ENCODE data around the gene TCOF1. TPM values are rescaled to one million over a fixed set of nuclear protein-coding genes. Genes with fewer than 3 reads are reported as not detected.

The TCOF1 gene
- total RNA-seq, 6 donors from 2014 or later = 21.7 to 71.2 (median 30.4) TPM

DNA sequence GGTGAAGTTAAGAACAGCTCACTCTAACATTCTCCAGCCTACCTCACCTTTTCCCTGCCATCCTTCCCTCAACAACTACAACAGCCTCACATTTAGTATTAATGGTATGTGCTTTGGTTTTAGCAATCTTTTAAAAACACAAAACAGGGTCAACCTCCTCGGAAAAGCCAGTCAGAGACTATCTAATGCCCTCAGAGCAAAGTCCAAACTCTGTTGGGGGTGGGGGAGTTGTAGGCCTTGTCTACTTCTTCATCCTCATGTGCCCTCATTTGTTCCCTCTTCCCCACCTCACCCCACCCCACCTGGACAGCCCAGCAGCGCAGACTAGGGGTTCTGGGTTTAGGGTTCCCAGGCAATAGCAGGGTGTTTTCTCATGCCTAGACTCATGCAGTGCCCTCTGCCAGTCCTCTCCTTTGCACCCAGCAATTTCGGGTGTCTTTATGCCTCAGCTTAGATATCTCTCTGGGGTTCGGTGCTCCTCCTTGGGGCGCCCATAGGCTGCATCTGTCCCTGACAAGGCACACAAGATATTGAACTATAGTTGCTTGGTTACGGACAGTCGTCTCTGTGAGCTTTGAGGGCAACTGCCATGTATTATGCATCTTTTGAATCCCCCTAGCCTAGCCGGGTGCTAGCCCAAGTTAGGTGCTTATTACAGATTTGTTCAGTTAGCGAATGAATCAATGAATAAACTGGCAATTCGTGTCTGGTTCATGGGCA is 762 bp upstream of the TCOF1 start:
- no peak for DNase-seq
- TF ChIP-seq POLR2A (IDR thresholded peaks at IDR 0.05) = peak in 1 of 4 donors; percentile 17
- TF ChIP-seq, protein P1, sequence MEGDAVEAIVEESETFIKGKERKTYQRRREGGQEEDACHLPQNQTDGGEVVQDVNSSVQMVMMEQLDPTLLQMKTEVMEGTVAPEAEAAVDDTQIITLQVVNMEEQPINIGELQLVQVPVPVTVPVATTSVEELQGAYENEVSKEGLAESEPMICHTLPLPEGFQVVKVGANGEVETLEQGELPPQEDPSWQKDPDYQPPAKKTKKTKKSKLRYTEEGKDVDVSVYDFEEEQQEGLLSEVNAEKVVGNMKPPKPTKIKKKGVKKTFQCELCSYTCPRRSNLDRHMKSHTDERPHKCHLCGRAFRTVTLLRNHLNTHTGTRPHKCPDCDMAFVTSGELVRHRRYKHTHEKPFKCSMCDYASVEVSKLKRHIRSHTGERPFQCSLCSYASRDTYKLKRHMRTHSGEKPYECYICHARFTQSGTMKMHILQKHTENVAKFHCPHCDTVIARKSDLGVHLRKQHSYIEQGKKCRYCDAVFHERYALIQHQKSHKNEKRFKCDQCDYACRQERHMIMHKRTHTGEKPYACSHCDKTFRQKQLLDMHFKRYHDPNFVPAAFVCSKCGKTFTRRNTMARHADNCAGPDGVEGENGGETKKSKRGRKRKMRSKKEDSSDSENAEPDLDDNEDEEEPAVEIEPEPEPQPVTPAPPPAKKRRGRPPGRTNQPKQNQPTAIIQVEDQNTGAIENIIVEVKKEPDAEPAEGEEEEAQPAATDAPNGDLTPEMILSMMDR (IDR thresholded peaks at IDR 0.05) = no peak
- peak overlapping the region in 2 of 4 donors; percentile 24 to 72 for H3K27ac ChIP-seq
- ATAC-seq (ENCODE audit: low FRiP score in 2 of 2) = no peak
- WGBS, 2 donors = 66 to 69% methylated on average over 10 of the region's 10 CpGs
- H3K4me3 ChIP-seq = peak overlapping the region in 3 of 4 donors; percentile 65 to 87 (median 76)
- H3K27me3 ChIP-seq = no peaks in the 10 kb centered on the region
- H3K9me3 ChIP-seq = no peaks in the 10 kb centered on the region
- H3K4me1 ChIP-seq = peaks cover 8 to 21% (median 10%) of the 10 kb centered on the region in 4 donors
- peaks cover 5 to 11% (median 8%) of the 10 kb centered on the region in 4 donors for H3K36me3 ChIP-seq

GRCh38 chr5:150358261-150359095 is 981 bp downstream of the TCOF1 start:
- TF ChIP-seq EP300 (IDR thresholded peaks at IDR 0.05) (no peak), POLR2A (IDR thresholded peaks at IDR 0.05) (no peak), POLR2AphosphoS5 (IDR thresholded peaks at IDR 0.05) (no peak)
- TF ChIP-seq, protein P1 (IDR thresholded peaks at IDR 0.05) = no peak
- Histone ChIP-seq H3K27ac (peak overlapping the region in 3 of 4 donors; percentile 25 to 72 (median 49)), H3K9me3 (no peaks in the 10 kb centered on the region), H3K27me3 (no peaks in the 10 kb centered on the region), H3K4me3 (peak overlapping the region; percentile 65 to 88 (median 82)), H3K4me1 (peaks cover 8 to 21% (median 10%) of the 10 kb centered on the region in 4 donors), H3K36me3 (peaks cover 9 to 28% (median 20%) of the 10 kb centered on the region in 4 donors)
- WGBS, 2 donors = 54 to 69% methylated on average over 19 to 23 of the region's 23 CpGs
- DNase-seq = no peak
- no peak for ATAC-seq (ENCODE audit: low FRiP score in 2 of 2)

DNA sequence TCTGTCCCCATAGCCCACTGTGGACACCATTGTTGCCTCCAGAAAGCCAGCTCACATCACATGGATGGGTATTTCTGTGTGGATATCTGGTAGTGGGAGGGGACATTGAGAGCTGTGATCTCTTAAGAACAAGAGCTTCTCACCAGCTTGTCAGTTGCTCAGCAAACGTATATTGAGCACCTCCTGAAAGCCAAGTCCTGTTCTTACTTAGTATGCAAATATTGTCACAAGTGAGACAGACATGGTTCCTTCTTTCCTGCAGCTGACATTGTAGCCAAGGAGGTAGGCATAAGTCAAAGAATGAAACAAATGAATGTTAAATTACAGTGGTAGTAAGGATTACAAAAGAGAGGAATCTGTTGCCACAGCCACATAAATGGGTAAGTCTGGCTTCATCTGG is 3.8 kb downstream of the TCOF1 start:
- WGBS, 2 donors = 54 to 83% methylated on average over 1 of the region's 1 CpG
- peaks cover 12 to 55% (median 48%) of the 10 kb centered on the region in 4 donors for H3K36me3 ChIP-seq

GRCh38 chr5:150363185-150363584 is 5.7 kb downstream of the TCOF1 start:
- 100% methylated on average over 2 of the region's 2 CpGs for WGBS, 2 donors
- Histone ChIP-seq H3K27ac (no peak overlapping the region), H3K4me3 (no peak overlapping the region), H3K4me1 (peaks cover 5 to 13% (median 8%) of the 10 kb centered on the region in 4 donors), H3K9me3 (no peaks in the 10 kb centered on the region), H3K27me3 (no peaks in the 10 kb centered on the region), H3K36me3 (peaks cover 20 to 70% (median 62%) of the 10 kb centered on the region in 4 donors)
- DNase-seq (no peak), ATAC-seq (ENCODE audit: low FRiP score in 2 of 2) (no peak)
- no peak for TF ChIP-seq EP300 (IDR thresholded peaks at IDR 0.05)
- no peak for TF ChIP-seq POLR2A (IDR thresholded peaks at IDR 0.05)
- TF ChIP-seq, protein P1 (IDR thresholded peaks at IDR 0.05) = no peak
- TF ChIP-seq POLR2AphosphoS5 (IDR thresholded peaks at IDR 0.05) = no peak

More for the DNA sequence above, 3.8 kb downstream of the TCOF1 start:
- Histone ChIP-seq H3K9me3 (no peaks in the 10 kb centered on the region), H3K4me3 (no peak overlapping the region), H3K27me3 (no peaks in the 10 kb centered on the region), H3K27ac (no peak overlapping the region), H3K4me1 (peaks cover 8 to 21% (median 10%) of the 10 kb centered on the region in 4 donors)
- DNase-seq (no peak), ATAC-seq (ENCODE audit: low FRiP score in 2 of 2) (no peak)
- TF ChIP-seq POLR2A (IDR thresholded peaks at IDR 0.05) (no peak), EP300 (IDR thresholded peaks at IDR 0.05) (no peak)
- TF ChIP-seq, protein P1 (IDR thresholded peaks at IDR 0.05) = no peak
